Stimulated activated naive CD8-positive, alpha-beta T cell treated with anti-CD3 and anti-CD28 coated beads, Interleukin-15, amount 100 ng/mL, for 72 hours (primary cell): ENCODE data around the gene GOLGA8S.
"Not testable (repeated sequence)": the region's sequence is repeated elsewhere in the genome, so short reads cannot be mapped to it uniquely, and the experiment has no call there.

Source experiments
- ATAC-seq: fragments of 150-1000 bp; cut with Tn5 transposase; 2 replicates; pipeline ENCODE4 v1.10.0; 2021; ENCODE audit warnings: mild to moderate bottlenecking, moderate library complexity
- DNase-seq, 2 donors: peaks; one replicate each; pipeline ENCODE4 v3.0.0; 2021 to 2022
- H3K27ac Mint-ChIP-seq, 2 donors: one replicate each; pipeline ENCODE4 v1.8.0; 2022; ENCODE audit warnings: mild to moderate bottlenecking in 2 of 2, mixed read lengths in 2 of 2, moderate library complexity in 2 of 2
- H3K27me3 Mint-ChIP-seq: one replicate; pipeline ENCODE4 v1.8.0; 2022; ENCODE audit warnings: mixed read lengths
- H3K4me1 Mint-ChIP-seq: one replicate; pipeline ENCODE4 v1.8.0; 2022; ENCODE audit warnings: mild to moderate bottlenecking, mixed read lengths
- H3K4me3 Mint-ChIP-seq, 2 donors: one replicate each; pipeline ENCODE4 v1.8.0; 2022; ENCODE audit warnings: mild to moderate bottlenecking in 2 of 2, mixed read lengths in 2 of 2, moderate library complexity in 1 of 2
- H3K9me3 Mint-ChIP-seq, 2 donors: one replicate each; pipeline ENCODE4 v1.8.0; 2022; ENCODE audit warnings: mixed read lengths in 2 of 2

Gene GOLGA8S

DNA sequence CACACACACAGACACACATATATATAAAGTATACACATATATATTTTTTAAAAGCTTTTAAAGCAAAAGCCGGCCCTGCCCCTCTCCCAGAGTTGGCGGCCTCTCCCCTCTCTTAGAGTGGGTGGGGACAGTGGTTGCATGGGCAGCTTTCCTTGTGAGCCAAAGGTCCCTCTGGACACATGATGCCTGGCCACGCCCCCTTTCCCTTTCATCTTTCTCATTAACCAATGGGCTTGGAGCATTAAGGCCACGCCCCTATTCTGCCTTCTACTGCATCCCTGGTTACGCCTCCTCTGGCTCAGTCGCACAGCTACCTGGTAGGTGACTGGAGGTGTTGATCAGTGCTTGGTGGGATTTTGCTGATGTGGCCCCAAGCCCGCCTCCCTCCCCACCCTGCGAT lies at the start of gene GOLGA8S:
Gene GOLGA8S, plus strand, starts transcription at position 301 of the 400 bp plus-strand sequence. Its CDS starts 62 bp downstream, at position 363.
- not testable (repeated sequence) for H3K27ac Mint-ChIP-seq, DNase-seq, H3K27me3 Mint-ChIP-seq, H3K4me1 Mint-ChIP-seq, ATAC-seq, H3K9me3 Mint-ChIP-seq, H3K4me3 Mint-ChIP-seq

- H3K9me3 Mint-ChIP-seq, H3K27me3 Mint-ChIP-seq, ATAC-seq, DNase-seq: not testable (repeated sequence)
- Mint-ChIP-seq H3K4me3 (peak overlapping the region; percentile 84 to 99), H3K27ac (peak overlapping the region; percentile 36 to 96), H3K4me1 (peaks cover 41% of the 10 kb centered on the region)
Observed at GRCh38 chr15:23304805-23305204, 49.7 kb upstream of the GOLGA8S start.

GRCh38 chr15:23305921-23306320 lies 48.6 kb upstream of the GOLGA8S start:
- not testable (repeated sequence) for ATAC-seq, H3K27me3 Mint-ChIP-seq, H3K9me3 Mint-ChIP-seq, DNase-seq
- Mint-ChIP-seq H3K4me1 (peaks cover 41% of the 10 kb centered on the region), H3K4me3 (peak overlapping the region in 1 of 2 donors; percentile 5), H3K27ac (peak overlapping the region in 1 of 2 donors; percentile 28)

GRCh38 chr15:23311233-23311632 lies 43.3 kb upstream of the GOLGA8S start:
- H3K4me1 Mint-ChIP-seq = peaks cover 22% of the 10 kb centered on the region
- H3K4me3 Mint-ChIP-seq, H3K27me3 Mint-ChIP-seq, ATAC-seq, H3K9me3 Mint-ChIP-seq, DNase-seq: not testable (repeated sequence)
- H3K27ac Mint-ChIP-seq = peak overlapping the region in 1 of 2 donors; percentile 22

DNA sequence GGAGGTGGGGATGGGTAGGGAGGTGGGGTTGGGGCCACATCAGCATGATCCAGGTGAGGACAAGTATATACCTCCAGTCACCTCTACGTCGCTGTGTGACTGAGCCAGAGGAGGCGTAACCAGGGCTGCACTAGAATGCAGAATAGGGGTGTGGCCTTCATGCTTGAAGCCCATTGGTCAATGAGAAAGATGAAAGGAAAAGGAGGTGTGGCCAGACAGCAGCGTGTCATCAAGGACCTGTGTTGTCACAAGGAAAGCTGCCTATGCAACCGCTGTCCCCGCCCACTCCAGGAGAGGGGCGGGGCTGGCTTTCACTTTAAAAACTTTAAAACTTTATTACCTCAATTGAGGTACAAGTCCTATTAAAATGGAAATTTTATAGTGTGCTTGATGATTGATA lies 20.5 kb upstream of the GOLGA8S start, which contains the start of gene GOLGA6L26:
Gene GOLGA6L26, minus strand, starts transcription at position 101 of the 400 bp plus-strand sequence. Its CDS starts 61 bp downstream, at position 40.
- H3K9me3 Mint-ChIP-seq, H3K4me3 Mint-ChIP-seq, H3K4me1 Mint-ChIP-seq, DNase-seq, H3K27me3 Mint-ChIP-seq, H3K27ac Mint-ChIP-seq, ATAC-seq: not testable (repeated sequence)

GRCh38 chr15:23362622-23363021 lies 8.1 kb downstream of the GOLGA8S start:
- H3K4me1 Mint-ChIP-seq, DNase-seq, H3K9me3 Mint-ChIP-seq, H3K27me3 Mint-ChIP-seq, ATAC-seq, H3K4me3 Mint-ChIP-seq, H3K27ac Mint-ChIP-seq: not testable (repeated sequence)

DNA sequence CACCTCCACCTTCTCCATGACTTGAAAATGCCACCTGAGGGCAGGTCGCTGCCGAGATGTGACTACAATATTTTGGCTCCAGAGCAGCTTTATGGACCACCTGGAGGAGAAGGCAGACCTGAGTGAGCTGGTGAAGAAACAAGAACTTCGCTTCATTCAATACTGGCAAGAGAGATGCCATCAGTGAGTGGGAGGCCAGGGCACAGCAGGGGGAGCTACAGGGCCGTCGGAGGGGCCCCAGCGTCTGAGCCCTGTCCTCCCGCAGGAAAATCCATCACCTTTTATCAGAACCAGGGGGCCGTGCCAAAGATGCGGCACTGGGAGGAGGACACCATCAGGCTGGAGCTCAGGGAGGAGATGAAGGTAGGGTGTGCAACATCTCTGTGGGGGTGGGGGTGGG lies 9.7 kb downstream of the GOLGA8S start:
- not testable (repeated sequence) for H3K27ac Mint-ChIP-seq, H3K4me1 Mint-ChIP-seq, H3K27me3 Mint-ChIP-seq, DNase-seq, H3K9me3 Mint-ChIP-seq, ATAC-seq, H3K4me3 Mint-ChIP-seq

DNA sequence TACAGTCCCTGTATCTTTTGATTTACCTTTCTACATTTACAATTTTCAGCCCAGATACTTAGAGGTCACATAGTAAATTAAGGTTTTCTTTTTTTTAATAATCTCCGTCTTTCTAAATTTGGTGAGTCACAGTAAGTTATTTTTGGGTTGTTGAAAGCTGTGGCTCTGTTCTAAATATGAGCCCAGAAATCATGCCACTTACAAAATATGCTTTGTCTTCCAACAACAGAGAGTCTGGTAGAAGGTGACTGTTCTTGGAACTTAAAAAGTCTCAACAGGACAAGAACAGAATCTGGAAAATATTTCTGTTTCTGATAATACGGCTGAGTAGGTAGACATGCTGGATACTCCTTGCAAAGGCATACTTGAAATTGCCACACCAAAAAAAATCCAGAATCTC lies 16.0 kb downstream of the GOLGA8S start:
- no peaks in the 10 kb centered on the region for H3K4me1 Mint-ChIP-seq
- DNase-seq (no peak), ATAC-seq (no peak)
- no peak overlapping the region for H3K27ac Mint-ChIP-seq
- H3K9me3 Mint-ChIP-seq = no peaks in the 10 kb centered on the region
- H3K4me3 Mint-ChIP-seq = no peak overlapping the region
- no peaks in the 10 kb centered on the region for H3K27me3 Mint-ChIP-seq

GRCh38 chr15:23371134-23371533 lies 16.6 kb downstream of the GOLGA8S start:
- H3K27me3 Mint-ChIP-seq, H3K9me3 Mint-ChIP-seq, H3K4me3 Mint-ChIP-seq, DNase-seq, ATAC-seq, H3K27ac Mint-ChIP-seq, H3K4me1 Mint-ChIP-seq: not testable (repeated sequence)

GRCh38 chr15:23371868-23372267 lies 17.3 kb downstream of the GOLGA8S start:
- not testable (repeated sequence) for DNase-seq, H3K27me3 Mint-ChIP-seq, H3K9me3 Mint-ChIP-seq, H3K4me1 Mint-ChIP-seq, ATAC-seq, H3K27ac Mint-ChIP-seq, H3K4me3 Mint-ChIP-seq

GRCh38 chr15:23372284-23372683 lies 17.7 kb downstream of the GOLGA8S start:
- Mint-ChIP-seq H3K27ac (no peak overlapping the region), H3K27me3 (no peaks in the 10 kb centered on the region), H3K9me3 (no peaks in the 10 kb centered on the region), H3K4me3 (no peak overlapping the region), H3K4me1 (no peaks in the 10 kb centered on the region)
- ATAC-seq (no peak), DNase-seq (no peak)

- H3K4me1 Mint-ChIP-seq, DNase-seq: not testable (repeated sequence)
Observed at GRCh38 chr15:23372891-23373600, 18.5 kb downstream of the GOLGA8S start.

GRCh38 chr15:23374226-23374625 lies 19.7 kb downstream of the GOLGA8S start:
- not testable (repeated sequence) for H3K4me1 Mint-ChIP-seq, H3K9me3 Mint-ChIP-seq, H3K27ac Mint-ChIP-seq, H3K27me3 Mint-ChIP-seq, ATAC-seq, H3K4me3 Mint-ChIP-seq, DNase-seq

More at GRCh38 chr15:23372891-23373600, 18.5 kb downstream of the GOLGA8S start:
- not testable (repeated sequence) for H3K27ac Mint-ChIP-seq, H3K4me3 Mint-ChIP-seq, H3K27me3 Mint-ChIP-seq, H3K9me3 Mint-ChIP-seq, ATAC-seq

DNA sequence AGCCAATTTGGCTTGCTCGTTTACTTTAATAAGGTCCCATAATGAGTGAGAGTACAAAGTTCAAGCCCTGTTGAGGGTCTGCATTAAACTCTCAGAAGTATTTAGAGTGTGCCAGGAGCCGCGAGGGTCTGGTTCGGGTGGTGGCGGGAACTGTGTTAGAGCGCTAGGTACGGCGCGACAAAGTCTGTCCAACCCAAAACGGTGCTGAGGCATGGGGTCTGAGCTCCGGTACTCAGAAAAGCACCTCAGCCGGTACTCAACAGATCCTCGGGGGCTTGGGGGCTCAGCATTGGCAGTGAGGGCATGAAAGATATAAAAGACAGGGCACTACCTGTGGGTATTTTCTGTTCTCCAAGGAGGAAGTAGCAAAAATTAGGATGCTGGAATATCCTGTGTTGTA lies 24.4 kb downstream of the GOLGA8S start:
- not testable (repeated sequence) for ATAC-seq, H3K9me3 Mint-ChIP-seq, H3K27me3 Mint-ChIP-seq, DNase-seq, H3K4me1 Mint-ChIP-seq, H3K27ac Mint-ChIP-seq, H3K4me3 Mint-ChIP-seq

- H3K27me3 Mint-ChIP-seq = peaks cover 17% of the 10 kb centered on the region
- DNase-seq, H3K27ac Mint-ChIP-seq, H3K4me1 Mint-ChIP-seq, H3K9me3 Mint-ChIP-seq, H3K4me3 Mint-ChIP-seq, ATAC-seq: not testable (repeated sequence)
Observed at GRCh38 chr15:23380700-23381099, 26.2 kb downstream of the GOLGA8S start.

GRCh38 chr15:23381192-23381591 lies 26.6 kb downstream of the GOLGA8S start:
- not testable (repeated sequence) for H3K4me1 Mint-ChIP-seq, H3K27ac Mint-ChIP-seq, DNase-seq, H3K9me3 Mint-ChIP-seq, H3K4me3 Mint-ChIP-seq, ATAC-seq
- peaks cover 22% of the 10 kb centered on the region for H3K27me3 Mint-ChIP-seq
